KOPT-K1 (cell line): Measurements from ENCODE around the gene FAM210B.
"Not testable (repeated sequence)": the region's sequence is repeated elsewhere in the genome, so short reads cannot be mapped to it uniquely, and the experiment has no call there.

Experiments
- H3K27ac ChIP-seq: fragments of 200-600 bp; sonication (generic); 2 replicates; pipeline ENCODE4 v1.5.1; 2016; ENCODE audit warnings: antibody characterized with exemption, mild to moderate bottlenecking, low read depth, low read length; ENCODE audit not compliant: poor library complexity, severe bottlenecking
- H3K36me3 ChIP-seq: fragments of 200-600 bp; sonication (generic); 2 replicates; pipeline ENCODE4 v1.5.1; 2017; ENCODE audit warnings: antibody characterized with exemption, mild to moderate bottlenecking, low read length, moderate library complexity; ENCODE audit not compliant: insufficient read depth
- H3K9me3 ChIP-seq: fragments of 200-600 bp; sonication (generic); 2 replicates; pipeline ENCODE4 v1.5.1; 2017; ENCODE audit warnings: antibody characterized with exemption, low read length, mild to moderate bottlenecking; ENCODE audit not compliant: insufficient read depth, poor library complexity, severe bottlenecking

The FAM210B gene, protein sequence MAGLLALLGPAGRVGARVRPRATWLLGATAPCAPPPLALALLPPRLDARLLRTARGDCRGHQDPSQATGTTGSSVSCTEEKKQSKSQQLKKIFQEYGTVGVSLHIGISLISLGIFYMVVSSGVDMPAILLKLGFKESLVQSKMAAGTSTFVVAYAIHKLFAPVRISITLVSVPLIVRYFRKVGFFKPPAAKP

DNA sequence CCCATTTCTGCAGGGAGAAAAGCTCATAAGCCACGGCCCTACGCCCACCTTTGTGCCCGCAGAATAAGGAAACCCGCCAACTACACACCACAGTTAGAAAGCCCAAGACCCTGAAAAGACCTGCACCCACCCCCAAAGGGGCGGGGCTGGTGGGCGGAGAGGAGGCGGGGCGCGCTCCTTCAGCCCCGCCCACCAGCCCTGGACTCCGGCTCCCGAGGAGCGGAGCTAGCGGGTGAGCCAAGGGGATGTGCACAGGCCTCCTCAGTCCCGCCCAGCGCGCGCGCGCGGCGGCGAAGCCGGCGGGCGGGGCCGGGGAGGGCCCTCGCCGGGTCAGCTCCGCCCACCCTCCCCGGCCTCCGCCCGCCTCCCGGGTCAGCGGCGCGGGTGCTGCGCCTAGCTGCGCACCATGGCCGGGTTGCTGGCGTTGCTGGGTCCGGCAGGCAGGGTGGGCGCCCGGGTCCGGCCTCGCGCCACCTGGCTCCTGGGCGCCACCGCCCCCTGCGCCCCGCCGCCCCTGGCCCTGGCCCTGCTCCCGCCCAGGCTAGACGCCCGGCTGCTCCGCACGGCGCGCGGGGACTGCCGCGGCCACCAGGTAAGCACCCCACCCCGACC is at the start of gene FAM210B:
Gene FAM210B, plus strand, starts transcription at position 375 of the 612 bp plus-strand sequence. Its CDS starts 32 bp downstream, at position 407.
- H3K9me3 ChIP-seq = no peaks in the 10 kb centered on the region
- H3K27ac ChIP-seq = no peak within 1 kb of the TSS
- H3K36me3 ChIP-seq = no peaks in the 10 kb centered on the region

DNA sequence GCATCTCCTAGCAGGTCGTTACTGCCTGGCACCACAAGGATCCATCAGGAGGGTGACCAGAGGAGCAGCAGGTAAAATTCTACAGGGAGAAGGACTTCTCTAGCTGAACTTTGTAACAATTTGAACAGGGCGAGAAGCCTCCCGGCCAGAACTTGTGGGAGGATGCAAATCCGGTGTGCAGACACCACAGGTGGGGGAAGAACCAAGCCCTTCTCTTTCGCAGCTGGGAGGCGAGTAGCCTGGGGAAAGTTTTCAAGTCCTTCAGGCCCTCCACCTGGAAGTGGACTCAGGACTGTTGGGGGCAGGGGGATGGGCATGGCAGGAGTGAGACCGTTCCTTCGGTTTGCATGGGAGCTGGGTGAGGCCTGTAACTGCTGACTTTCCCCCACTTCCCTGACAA is 42.7 kb upstream of the FAM210B start:
- H3K36me3 ChIP-seq = no peaks in the 10 kb centered on the region
- no peak overlapping the region for H3K27ac ChIP-seq
- peaks cover 4% of the 10 kb centered on the region for H3K9me3 ChIP-seq

DNA sequence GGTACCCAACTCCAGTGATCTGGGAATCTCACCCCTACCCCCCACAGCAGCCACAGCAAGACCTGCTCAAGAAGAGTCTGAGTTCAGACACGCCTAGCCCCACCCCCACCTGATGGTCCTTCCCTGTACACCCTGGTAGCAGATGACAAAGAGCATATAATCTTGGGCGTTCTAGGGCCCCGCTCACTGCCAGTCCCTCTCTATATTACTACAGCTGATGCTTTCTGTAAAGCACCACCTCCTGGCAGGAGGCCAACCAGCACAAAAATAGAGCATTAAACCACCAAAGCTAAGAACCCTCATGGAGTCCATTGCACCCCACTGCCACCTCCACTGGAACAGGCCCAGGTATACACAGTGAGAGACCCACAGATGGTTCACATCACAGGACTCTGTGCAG is 42.3 kb upstream of the FAM210B start:
- Histone ChIP-seq H3K9me3 (peaks cover 4% of the 10 kb centered on the region), H3K27ac (no peak overlapping the region)

DNA sequence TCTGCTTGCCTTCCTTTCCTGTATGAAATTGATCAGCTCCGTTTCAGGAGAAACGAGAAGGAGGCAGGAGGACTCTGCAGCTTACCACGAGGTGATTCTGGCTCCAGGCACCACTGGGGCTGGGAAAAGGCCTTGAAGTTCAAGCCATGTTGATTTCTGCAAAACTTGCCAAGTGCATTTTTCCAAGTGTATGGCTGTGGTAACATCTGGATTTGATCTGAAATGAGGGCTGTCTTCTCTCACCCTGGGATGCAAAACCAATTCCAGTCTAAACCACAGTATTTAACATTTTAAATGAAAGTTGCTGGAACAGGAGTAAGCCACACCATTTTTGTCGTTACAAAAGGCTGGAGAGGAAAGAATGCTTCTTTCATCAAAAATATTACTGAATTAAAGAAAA is 36.1 kb upstream of the FAM210B start:
- Histone ChIP-seq H3K36me3 (no peaks in the 10 kb centered on the region), H3K9me3 (no peaks in the 10 kb centered on the region), H3K27ac (no peak overlapping the region)

More for the DNA sequence above, 42.3 kb upstream of the FAM210B start:
- H3K36me3 ChIP-seq = no peaks in the 10 kb centered on the region

DNA sequence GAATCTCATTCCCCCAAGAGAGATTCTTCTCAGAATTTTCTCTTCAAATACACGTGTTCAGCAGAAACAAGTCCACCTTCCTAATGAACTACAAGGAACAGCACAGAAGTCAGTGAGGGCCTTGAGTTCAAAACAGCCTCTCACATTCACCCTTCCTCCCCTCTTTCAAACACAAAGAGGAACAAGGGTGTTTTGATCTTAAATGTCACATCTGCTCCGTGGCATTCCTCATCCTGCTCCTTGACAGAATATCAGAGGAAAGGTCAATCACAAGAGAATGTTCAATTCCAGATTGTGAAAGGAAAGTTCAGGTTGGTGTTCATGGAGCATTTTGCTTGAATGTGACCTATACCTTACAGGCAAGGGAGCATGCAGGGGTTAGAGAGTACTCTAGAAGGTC is 35.6 kb upstream of the FAM210B start:
- Histone ChIP-seq H3K36me3 (no peaks in the 10 kb centered on the region), H3K9me3 (no peaks in the 10 kb centered on the region), H3K27ac (no peak overlapping the region)

DNA sequence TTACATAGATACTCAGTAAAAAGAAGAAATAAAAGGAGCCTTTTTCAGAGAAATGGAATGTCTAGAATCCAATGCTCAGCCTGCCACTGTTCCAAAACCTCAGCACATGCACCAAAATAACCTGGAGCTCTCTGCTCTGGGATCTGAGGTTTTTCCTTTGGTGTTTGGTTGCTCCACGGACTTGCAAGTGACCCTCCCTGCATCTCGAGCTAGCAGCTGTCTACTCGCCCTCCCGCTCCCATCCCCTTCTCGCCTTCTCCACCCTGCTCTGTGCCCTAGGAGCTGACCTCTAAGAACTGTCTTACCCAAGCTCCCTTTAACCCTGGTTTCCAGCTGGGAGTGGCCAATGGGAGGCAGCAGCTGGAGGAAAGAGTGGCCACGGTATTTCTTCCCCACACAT is 35.1 kb upstream of the FAM210B start:
- H3K36me3 ChIP-seq = no peaks in the 10 kb centered on the region
- no peak overlapping the region for H3K27ac ChIP-seq
- H3K9me3 ChIP-seq = no peaks in the 10 kb centered on the region

DNA sequence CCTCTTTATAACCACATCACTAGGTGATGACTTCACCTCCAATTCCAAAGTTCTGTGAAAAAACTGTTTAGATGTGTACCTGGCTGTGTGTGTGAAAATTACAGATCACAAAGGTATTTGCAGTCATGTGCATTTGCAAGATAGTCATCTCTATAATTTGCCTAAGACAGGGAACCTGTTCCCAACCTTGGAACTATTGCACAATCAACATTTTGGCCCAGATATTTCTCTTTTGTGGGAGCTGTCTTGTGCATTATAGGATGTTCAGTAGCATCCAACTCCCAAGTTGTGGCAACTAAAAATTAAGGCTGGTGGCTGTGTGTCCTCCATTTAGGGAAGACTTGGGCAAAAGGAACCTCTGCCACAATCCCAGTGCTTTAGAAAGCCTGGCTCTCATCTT is 34.0 kb upstream of the FAM210B start:
- H3K9me3 ChIP-seq = no peaks in the 10 kb centered on the region
- no peaks in the 10 kb centered on the region for H3K36me3 ChIP-seq
- no peak overlapping the region for H3K27ac ChIP-seq

DNA sequence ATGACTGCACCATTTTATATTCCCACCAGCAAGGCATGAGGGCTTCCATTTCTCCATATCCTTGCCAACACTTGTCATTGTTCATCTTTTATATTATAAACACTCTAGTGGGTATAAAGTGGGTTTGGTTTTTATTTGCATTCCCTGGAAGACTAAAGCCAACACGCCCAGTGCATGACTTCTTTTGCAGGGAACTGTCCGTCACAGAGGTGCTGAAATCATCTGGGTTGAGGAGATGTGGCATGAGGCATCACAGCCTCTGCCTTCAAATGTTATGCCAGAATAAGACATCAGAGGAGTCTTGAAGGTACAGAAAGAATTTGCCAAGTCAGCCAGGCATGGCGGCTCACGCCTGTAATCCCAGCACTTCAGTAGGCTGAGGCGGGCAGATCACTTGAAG is 29.9 kb upstream of the FAM210B start:
- no peak overlapping the region for H3K27ac ChIP-seq

DNA sequence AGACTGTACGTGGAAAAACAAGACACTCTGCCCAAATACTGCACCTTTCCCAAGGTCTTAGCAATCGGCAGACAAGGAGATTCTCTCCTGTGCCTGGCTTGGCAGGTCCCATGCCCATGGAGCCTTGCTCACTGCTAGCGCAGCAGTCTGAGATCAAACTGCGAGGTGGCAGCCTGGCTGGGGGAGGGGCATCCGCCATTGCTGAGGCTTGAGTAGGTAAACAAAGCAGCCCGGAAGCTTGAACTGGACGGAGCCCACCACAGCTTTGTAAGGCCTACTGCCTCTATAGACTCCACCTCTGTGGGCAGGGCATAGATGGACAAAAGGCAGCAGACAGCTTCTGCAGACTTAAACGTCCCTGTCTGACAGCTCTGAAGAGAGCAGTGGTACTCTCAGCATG is 22.1 kb upstream of the FAM210B start:
- H3K9me3 ChIP-seq, H3K27ac ChIP-seq, H3K36me3 ChIP-seq: not testable (repeated sequence)

More for the DNA sequence above, 29.9 kb upstream of the FAM210B start:
- Histone ChIP-seq H3K36me3 (no peaks in the 10 kb centered on the region), H3K9me3 (no peaks in the 10 kb centered on the region)

DNA sequence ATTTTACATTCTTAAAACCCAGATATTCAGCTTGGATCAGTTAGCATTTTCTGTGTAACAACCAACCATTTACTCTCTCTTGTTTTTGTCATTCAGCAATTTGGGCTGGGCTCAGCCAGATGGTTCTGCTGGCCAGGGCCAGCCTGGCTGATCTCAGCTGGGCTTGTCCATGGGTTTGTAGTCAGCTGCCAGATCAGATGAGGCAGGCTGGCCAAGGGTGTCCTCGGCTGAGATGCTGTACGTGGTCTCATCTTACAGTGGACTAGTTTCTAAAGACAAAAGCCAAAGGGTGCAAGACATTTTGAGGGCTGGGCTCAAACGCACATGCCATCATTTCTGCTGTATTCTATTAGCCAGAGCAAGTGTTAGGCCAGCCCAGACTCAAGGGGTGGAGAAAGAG is 16.0 kb upstream of the FAM210B start:
- no peaks in the 10 kb centered on the region for H3K9me3 ChIP-seq
- H3K27ac ChIP-seq = no peak overlapping the region
- H3K36me3 ChIP-seq = no peaks in the 10 kb centered on the region

DNA sequence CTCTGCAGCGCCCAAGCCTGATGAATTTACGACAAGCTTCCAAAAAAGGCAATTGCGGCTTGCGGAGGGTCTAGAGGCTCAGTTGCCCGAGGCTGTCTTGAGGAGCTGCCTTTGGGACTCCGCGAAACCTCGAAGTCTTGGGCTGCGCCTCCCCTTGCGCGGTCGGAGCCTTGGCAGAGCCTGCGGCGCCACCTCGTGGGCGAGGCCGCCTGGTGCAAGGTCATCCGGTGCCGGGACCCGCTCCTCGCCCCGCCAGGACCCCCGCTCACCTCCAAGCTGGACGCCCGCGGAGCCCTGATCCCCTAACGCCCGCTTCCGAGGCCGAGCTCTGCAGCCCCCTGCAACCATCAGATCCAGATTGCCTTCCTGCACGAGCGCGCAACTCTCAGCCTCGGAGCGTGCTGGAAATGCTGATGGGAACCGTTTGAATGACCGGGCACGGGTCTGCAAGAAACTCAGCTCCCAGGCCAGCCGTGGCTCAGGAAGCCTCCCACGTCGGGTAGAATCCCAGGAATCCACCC is 14.9 kb upstream of the FAM210B start:
- Histone ChIP-seq H3K27ac (no peak overlapping the region), H3K9me3 (no peaks in the 10 kb centered on the region), H3K36me3 (no peaks in the 10 kb centered on the region)

DNA sequence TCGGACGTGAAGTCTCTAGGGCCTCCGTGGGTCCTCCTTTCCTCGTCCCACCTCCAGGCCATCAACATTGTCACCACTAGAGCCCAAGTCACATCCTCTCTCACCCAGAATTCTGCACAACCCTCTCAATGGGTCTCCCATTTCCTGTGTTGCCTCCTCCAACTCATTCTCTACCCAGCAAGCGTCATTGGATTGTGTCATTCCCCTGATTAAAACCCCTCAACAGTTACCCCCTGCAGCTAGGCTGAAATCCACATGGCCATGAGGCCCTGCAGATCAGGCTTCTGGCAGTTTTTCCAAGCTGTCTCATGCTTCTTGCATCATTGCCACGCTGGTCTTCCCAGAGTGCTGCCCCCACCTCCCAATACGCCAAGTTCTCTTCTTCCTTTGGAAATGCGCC is 12.9 kb upstream of the FAM210B start:
- no peaks in the 10 kb centered on the region for H3K36me3 ChIP-seq
- no peak overlapping the region for H3K27ac ChIP-seq
- no peaks in the 10 kb centered on the region for H3K9me3 ChIP-seq

DNA sequence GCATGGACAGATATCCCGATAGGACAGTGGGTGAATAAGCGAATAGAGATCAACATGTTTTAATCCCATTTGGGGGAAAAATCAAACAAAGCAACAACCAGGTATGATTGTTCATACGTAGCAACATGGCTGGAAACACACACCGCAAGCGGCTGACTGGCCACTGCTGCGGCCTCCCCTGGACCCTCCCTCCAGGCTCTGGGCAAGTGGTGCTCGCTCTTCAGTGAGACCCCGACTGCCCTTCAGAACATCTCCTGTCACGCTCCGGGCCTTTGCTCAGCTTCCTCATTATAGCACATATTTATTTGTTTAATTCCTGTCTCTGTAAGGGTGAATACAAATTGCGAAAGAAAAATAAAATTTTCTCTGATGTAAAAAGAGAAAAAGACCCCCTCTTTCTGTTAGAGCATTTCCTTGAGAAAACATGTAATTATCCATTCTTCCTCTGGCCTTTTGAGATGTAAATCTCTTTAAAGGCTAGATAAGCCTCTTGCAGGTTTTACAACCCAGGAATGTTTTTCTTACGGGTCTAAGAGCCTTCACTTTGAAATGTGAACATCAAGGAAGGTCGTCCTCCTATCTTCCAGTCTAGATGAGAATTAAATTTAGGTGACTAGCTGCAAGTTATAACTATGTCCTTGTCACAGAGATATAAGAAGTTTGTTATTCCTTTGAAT is 11.0 kb upstream of the FAM210B start:
- H3K27ac ChIP-seq = no peak overlapping the region
- no peaks in the 10 kb centered on the region for H3K36me3 ChIP-seq
- H3K9me3 ChIP-seq = no peaks in the 10 kb centered on the region

DNA sequence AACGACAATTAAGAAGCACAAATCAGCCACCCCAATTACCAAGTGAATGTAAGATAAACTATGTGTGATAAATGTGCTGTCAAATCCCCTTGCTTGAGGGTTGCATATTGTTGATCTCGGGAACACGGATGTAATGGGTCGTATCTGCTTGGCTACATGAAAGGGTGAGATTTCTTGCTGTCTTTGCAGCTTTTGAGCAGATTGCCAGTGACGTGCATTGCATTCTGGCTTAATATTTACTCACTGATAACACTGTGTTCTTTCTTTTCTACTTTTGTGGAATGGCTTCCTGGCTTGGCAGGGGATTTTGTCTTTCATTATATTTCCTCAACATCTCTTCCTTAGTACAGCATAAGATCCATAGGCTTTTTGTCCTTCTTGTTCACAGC is 10.5 kb upstream of the FAM210B start:
- H3K27ac ChIP-seq = no peak overlapping the region

DNA sequence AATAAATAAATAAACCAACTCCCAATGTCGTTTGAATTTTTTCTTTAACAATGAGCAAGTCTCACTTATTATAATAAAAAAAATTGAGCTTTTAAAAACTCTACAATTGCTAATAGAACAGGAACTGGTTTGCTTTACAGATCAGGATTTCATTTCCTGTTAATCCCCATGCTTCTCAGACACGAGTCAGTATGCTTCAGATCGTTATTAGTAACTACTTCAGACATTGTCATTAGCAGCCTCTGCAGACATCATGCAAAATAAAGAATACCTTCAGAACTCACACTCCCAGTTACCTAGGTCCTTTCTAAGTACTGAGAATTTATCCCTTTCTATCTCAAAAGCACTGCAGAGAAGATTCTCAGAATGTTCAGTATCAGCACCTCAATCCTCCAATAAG is 10.0 kb upstream of the FAM210B start:
- Histone ChIP-seq H3K36me3 (no peaks in the 10 kb centered on the region), H3K9me3 (no peaks in the 10 kb centered on the region), H3K27ac (no peak overlapping the region)

More for the DNA sequence above, 10.5 kb upstream of the FAM210B start:
- no peaks in the 10 kb centered on the region for H3K9me3 ChIP-seq
- no peaks in the 10 kb centered on the region for H3K36me3 ChIP-seq
